CD4-positive, alpha-beta T cell treated with Interleukin-6 for 4 hours (primary cell): ENCODE results near the gene SIL1.
"Not testable (repeated sequence)": the region's sequence is repeated elsewhere in the genome, so short reads cannot be mapped to it uniquely, and the experiment has no call there.

ENCODE experiments used
- DNase-seq: peaks from one replicate; pipeline ENCODE4 v3.0.0-alpha.2; 2020; ENCODE audit warnings: mixed read lengths

SIL1 gene

DNA sequence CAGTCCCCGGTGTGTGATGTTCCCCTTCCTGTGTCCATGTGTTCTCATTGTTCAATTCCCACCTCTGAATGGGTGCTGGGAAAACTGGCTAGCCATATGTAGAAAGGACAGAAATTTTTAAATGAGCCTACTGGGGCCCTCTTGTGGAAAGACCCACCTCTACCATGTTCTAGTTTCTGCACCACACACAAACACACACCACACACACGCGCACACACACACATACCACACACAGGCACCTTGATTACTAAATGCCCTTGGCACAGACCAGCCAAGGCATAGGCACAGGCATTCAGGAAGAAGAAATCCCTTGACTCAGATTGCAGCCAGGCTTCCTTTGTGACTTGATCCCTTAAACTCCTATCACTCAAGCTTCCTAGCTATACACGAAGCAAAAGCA, 60.5 kb downstream of the SIL1 start:
- no peak for DNase-seq

GRCh38 chr5:139134906-139135305, 63.3 kb downstream of the SIL1 start:
- no peak for DNase-seq

DNA sequence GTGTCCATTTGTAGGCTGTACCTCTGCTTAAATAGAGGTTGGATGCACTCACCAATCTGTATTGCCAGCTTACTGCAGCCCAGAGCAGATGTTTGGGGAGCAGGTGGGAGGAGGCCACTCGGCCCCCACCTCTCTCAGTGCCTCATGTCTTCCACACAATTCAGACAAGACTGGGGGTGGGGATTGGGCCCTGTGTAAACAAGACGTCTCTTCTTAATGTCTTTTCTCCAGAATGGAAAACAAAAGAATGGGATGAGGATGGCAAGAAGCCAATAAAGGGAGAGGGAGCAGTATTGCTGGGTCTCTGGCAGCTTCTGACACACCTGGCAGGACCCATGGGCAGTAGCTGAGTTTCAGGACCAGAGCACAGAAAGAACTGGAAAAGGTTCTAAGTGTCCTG, 64.9 kb downstream of the SIL1 start:
- no peak for DNase-seq

DNA sequence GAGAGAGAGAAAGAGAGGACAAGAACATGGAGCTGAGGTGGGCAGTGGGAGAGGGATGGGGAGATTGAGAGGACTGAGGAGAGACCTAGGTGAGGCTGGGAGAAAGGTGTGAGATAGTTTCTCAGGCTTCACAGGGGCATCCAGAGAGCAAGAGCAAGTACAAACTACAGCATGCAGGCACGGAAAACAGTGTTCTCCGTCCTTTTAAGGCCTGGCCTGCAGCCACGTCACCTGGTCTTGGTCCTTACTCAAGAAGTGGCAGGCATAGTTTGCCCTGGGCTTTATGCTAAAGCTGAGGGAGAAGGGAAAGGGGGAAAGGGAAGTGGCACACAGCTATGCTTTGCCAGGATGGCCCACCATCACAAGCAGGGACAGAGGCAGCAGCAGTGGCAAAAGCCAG, 65.7 kb downstream of the SIL1 start:
- DNase-seq: no peak

GRCh38 chr5:139131921-139132432, 66.2 kb downstream of the SIL1 start:
- DNase-seq: no peak

DNA sequence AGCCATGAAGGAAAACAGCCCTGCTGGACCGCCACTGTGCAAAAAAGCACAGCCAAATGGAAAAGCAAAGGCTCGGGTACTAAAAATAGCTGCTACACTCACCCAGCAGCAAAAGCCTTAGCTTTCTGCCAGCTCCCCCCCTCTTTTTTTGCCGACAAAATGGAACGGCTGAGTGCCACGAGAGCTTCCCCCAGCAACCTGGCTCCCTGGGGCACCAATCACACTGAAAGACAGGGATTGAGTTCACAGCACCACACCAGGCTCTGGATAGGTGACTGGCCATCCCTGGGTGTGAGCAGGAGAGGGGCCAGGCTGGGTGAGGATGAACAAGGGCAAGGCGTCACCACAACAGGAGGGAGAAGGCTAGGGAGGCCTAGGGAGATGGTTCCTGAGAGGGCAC, 66.7 kb downstream of the SIL1 start:
- no peak for DNase-seq

DNA sequence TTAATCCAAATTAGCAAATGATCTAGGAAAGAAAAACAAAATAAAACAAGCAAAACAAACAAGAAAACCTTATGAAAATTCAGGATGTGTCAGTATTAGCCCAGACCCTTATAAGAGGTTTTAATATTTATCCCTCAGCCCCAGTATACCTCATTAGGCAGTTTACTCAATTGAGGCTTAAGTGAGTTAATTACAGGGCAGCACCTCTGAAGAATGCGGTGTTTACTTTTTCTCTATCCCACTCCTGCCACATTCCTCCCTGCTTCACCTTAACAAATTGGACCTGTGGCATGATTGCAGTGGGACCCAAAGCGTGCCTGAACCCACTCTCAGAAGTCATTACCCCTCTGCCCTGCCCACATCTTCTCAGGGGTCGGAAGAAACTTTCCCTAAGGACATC, 67.1 kb downstream of the SIL1 start:
- DNase-seq: no peak

DNA sequence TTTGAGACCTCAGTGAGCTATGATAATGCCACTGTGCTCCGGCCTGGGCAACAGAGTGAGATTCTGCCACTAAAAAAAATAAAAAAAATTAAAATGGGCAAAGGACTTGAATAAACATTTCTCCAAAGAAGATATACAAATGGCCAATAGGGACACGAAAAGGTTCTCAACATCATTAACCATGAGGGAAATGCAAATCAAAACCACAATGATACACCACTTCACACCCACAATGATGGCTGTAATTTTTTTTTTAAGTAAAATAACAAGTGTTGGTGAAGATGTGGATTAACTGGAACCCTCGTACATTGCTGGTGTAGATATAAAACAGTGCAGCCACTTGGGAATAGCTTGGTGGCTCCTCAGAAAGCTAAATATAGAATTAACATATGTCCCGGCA, 68.0 kb downstream of the SIL1 start:
- no peak for DNase-seq

DNA sequence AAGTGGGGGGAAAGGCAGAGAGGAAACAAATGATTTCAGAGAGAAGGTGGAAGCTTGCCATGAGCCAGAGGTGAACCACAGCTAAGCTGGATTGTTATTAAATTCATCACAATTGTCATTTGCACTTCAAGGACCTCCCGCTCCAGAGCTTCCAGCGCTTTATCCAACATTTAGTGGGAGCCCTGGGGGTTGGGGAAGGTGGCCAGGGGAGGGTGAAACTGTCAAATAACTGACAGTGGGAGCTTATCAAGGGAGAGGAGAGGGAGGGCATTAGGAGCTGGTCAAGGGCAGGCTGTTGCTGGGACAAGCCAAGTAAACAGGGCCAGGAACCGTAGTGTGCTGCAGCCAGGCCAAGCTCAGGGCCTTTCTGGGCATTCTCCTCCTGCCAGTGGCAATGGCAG, 71.5 kb downstream of the SIL1 start:
- no peak for DNase-seq

DNA sequence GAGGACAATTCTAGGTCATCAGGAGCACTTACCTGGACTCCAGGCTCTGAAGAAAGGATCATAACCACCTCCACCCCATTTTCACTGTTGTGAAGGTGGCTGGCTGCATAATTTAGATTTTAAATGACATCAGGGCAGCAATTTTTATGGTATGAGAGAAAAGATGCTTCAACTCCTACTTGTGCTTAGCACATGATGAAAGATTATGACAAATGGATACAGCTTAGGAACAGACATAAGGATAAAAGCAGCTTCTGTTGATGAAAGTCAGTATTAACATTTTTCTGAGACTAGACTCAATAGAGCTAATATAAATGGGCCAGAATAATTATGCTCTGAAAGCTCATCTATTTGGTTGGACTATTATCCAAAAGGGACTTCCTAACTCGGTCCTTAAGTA, 72.2 kb downstream of the SIL1 start:
- DNase-seq: no peak

DNA sequence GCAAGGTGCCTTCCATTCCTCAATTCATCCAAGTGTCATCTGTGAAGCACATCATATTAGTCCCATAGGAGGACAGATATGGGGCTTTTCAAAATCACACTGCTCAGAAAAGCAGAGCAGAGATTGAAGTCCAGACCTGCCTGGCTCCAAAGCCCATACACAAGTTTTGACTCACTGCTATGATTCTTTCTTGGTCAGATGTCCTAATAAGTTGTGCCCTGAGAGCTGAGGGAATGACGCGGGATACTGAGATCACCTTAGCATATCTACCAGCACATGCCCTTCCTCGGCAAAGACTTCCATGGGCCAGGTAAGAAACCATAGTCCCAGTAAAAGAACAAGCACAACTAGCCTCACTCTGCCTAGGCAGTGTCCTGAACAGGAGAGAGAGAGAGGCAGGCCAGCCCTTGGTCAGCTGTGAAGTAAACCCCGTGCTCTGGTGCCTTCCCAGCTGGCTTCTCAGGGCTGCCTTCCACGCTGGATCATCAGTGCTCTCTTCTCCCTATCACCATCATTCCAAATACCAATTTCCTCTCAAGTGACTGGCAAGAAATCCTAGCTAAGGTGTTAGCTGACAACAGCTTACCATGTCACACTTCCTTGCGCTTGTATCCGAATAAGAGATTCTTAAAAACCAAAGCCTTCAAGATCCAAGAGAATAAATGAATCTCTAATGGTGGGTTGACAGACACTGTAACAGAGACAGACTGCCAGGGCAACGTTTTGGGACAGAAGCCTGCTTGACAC, 73.2 kb downstream of the SIL1 start:
- no peak for DNase-seq

DNA sequence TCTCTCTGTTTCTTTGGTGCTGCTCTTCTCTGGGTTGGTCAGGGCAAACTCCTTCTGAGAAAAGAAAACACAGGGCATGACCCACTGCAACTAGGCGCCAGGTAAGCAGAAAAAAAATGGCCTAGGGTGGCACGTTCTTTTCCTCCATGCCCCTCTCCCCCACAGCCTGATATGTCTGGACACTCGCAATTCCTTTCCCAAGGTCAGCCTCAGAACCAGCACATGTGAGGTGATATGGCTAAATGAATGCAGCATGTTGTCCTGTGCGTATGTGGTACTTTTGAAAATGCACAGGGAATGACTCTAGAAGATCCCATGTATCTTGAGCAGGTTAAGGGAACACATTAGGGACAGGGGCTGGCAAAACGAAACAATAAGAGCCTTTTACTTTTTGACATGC, 77.0 kb downstream of the SIL1 start:
- no peak for DNase-seq

GRCh38 chr5:139120521-139120920, 77.6 kb downstream of the SIL1 start:
- DNase-seq: no peak

GRCh38 chr5:139118804-139119203, 79.4 kb downstream of the SIL1 start:
- no peak for DNase-seq

DNA sequence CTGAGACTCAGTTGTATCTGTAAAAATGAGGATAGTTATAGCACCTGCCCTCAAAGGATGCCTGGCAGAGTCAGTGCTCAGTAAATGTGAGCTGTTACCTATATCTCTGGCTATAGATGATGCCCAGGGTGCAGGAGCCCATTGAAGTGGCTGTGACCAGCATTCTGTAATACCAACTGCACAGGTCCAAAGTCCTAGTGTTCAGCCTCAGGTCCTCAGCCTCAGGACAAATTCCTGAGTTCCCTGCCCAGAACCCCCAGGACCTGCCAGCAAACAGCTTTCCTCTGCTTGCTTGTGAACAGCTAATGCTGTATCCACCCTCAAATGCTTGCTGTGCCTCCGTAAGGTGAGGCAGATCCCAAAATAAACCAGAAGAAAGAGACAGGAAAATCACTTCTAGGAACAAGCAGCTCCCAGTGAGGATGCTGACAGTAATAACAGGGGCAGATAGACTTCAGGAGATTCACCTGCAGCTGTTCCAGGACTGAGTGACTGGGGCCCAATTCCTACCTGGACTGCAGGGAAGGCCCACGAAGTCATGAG, 80.8 kb downstream of the SIL1 start:
- no peak for DNase-seq

GRCh38 chr5:139116100-139116655, 82.0 kb downstream of the SIL1 start:
- DNase-seq: no peak

DNA sequence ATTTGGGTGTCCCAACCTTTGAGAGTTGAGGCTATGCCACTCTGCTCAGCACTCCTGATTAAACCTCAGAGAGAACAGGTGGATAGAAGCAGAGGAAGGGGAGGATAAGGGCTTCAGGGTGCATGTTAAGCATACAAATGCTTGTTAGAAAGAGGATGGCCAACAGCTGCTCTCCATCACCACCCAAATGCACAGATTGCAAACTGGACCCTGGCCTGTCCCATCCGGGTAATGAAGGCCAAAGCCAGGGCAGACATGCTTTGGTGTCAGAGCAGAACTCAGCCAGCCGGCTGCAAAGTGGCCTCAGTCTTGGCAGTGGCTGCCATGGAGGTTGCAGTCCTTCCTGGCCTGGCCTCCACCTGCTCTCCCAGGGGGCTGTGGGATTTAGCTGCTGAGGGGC, 84.3 kb downstream of the SIL1 start:
- no peak for DNase-seq

DNA sequence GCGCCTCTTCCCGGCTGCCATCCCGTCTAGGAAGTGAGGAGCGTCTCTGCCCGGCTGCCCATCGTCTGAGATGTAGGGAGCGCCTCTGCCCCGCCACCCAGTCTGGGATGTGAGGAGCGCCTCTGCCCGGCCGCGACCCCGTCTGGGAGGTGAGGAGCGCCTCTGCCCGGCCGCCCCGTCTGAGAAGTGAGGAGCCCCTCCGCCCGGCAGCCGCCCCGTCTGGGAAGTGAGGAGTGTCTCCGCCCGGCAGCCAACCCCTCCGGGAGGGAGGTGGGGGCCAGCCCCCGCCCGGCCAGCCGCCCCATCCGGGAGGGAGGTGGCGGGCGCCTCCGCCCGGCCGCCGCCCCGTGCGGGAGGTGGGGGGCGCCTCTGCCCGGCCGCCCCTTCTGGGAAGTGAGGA, 85.8 kb downstream of the SIL1 start:
- DNase-seq: not testable (repeated sequence)

DNA sequence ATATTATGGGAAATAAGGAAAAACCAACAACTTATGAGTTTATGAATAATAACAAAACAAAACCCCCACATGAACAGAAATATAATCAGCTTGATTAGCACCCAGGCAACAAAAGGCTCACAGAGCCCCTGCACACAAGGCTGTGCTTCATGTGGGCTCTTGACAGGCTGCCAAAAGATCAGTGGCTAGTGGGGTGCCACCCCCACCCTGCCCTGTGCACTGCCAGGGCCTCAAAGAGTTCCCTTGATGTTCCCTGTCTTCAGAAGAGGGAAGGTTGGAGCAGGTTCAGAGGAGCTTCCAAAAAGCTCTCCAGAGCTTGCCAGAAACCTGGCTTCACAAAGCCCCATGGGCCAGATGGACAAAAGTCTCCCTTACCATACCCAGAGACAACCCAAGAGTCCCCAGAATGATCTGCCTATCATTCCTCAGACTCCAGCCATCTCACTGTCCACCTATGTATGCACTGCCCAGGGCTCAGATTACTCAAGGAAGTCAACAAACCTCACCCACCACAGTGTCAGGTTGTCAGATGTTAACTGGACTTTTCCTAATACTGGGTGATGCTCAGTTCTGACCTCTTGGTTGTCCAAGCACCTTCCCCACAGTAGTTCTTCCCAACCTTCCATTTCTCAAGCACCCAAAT, 87.5 kb downstream of the SIL1 start:
- DNase-seq: no peak

DNA sequence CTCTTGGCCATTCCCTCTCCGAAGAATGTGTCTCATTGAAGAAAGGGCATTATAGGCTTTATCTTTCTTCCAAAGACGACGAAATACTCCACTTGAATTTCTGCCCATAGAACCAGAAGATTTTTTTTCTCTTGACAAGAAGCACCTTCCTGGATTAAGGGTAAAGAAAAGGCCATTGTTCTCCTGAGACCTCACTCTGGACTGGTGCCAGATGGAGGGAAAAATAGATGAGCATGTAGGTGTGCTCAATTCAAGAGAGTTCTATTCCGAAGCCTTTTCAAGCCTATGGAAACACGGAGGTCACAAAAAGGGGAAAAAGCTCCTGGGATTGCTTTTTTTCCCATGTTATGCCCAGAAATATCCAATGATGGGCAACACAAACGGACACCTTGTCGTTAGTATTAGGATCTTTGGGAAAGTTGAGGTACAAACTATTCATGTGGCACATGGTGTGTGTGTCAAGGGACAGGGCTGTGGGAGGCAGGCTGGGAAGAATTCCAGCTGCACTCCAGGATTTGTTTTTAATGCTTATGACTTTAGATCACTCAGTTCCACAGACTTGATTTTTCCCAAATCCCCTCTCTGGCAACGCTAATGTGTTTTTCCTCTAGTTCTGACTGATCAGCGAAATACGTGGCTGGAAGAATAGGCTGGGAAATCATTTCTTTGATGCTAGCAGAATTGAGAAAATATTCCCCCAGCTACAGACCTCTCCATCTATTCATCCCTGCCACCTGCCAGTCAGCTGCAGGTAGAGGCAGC, 89.9 kb downstream of the SIL1 start:
- DNase-seq: no peak

- DNase-seq: no peak
These were observed 92.5 kb downstream of the SIL1 start for GRCh38 chr5:139105621-139106071.

DNA sequence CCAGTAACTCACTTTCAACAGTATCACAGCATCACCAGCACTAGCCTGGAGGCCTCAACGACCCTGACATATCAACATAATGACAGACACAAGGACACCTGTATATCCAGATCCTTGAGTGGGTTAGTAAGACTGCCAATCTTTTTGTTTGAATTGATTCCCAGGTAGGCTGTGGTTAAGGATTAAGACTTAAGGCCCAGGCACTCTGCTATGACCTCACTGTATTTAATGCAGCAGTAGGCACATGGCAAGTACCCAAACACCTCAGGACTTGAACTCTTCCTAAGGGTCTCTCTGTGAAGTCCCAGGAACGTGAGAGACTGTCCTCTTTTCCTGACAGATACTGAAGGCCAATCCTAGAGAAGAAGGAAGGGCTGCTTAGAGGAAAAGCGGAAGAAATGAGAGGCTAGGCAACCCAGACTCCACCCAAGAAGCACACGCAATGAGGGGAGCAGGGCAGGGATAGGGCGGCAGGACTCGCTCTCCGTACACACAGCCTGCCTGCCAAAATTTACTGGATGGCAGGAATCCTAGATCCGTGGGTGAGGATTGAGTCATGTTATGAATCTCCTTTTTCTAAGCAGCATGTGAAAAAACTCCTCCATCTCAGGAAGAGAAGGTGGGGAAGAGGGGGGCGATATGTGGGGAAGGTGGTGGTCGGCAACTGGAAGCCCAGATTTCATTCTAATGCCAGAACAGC, 93.4 kb downstream of the SIL1 start:
- no peak for DNase-seq

GRCh38 chr5:139103762-139104161, 94.4 kb downstream of the SIL1 start:
- DNase-seq: no peak
